GM21825 (cell line): ENCODE measurements around the gene TSPOAP1.

Experiments used
- ATAC-seq: cut with Tn5 transposase; IDR thresholded peaks from one replicate; pipeline ENCODE4 v1.9.1; 2021; ENCODE audit warnings: mild to moderate bottlenecking, moderate library complexity; ENCODE audit not compliant: unreplicated experiment

The TSPOAP1 gene

GRCh38 chr17:58307468-58308172 lies 21.0 kb downstream of the TSPOAP1 start:
- no peak for ATAC-seq

- ATAC-seq = no peak
Measured at GRCh38 chr17:58306131-58306951, 22.3 kb downstream of the TSPOAP1 start.

- ATAC-seq = no peak
Measured at GRCh38 chr17:58305626-58306025, 23.0 kb downstream of the TSPOAP1 start.

GRCh38 chr17:58304750-58305486 lies 23.7 kb downstream of the TSPOAP1 start:
- ATAC-seq = no peak

GRCh38 chr17:58303971-58304749 lies 24.4 kb downstream of the TSPOAP1 start:
- ATAC-seq = no peak

- ATAC-seq = no peak
Measured at GRCh38 chr17:58302919-58303585, 25.5 kb downstream of the TSPOAP1 start.

- ATAC-seq = no peak
Measured at GRCh38 chr17:58302171-58302918, 26.2 kb downstream of the TSPOAP1 start.

- no peak for ATAC-seq
Measured at GRCh38 chr17:58301504-58302150, 27.0 kb downstream of the TSPOAP1 start.

GRCh38 chr17:58300336-58300735 lies 28.3 kb downstream of the TSPOAP1 start:
- no peak for ATAC-seq

GRCh38 chr17:58294034-58294433 lies 34.6 kb downstream of the TSPOAP1 start:
- ATAC-seq = no peak

- ATAC-seq = no peak
Measured at GRCh38 chr17:58291246-58291645, 37.3 kb downstream of the TSPOAP1 start.

- no peak for ATAC-seq
Measured at GRCh38 chr17:58289869-58290268, 38.7 kb downstream of the TSPOAP1 start.

GRCh38 chr17:58285422-58285810 lies 43.2 kb downstream of the TSPOAP1 start:
- ATAC-seq = no peak

- ATAC-seq = no peak
Measured at GRCh38 chr17:58284613-58285421, 43.8 kb downstream of the TSPOAP1 start.

- no peak for ATAC-seq
Measured at GRCh38 chr17:58283674-58284612, 44.7 kb downstream of the TSPOAP1 start.

- no peak for ATAC-seq
Measured at GRCh38 chr17:58282442-58282841, 46.2 kb downstream of the TSPOAP1 start.

GRCh38 chr17:58281511-58282011 lies 47.0 kb downstream of the TSPOAP1 start:
- ATAC-seq = no peak
